ENCODE measurements around the gene MYO1E.
A peak's percentile ranks its signal among the peaks of the same experiment; 100 is the strongest.

Gene MYO1E

GRCh38 chr15:59194639-59195325 is 177.9 kb downstream of the MYO1E start:
- no peak overlapping the region for H3K4me3 ChIP-seq (ENCODE audit: low read length)
- DNase-seq (ENCODE audit: low read depth): no peak
- TF ChIP-seq CTCF (IDR thresholded peaks at IDR 0.05; ENCODE audit: insufficient read depth, low read depth, low read length, missing control alignments): no peak

GRCh38 chr15:59191855-59192237 is 180.8 kb downstream of the MYO1E start:
- peak; percentile 98 for DNase-seq (ENCODE audit: low read depth)
- no peak overlapping the region for H3K4me3 ChIP-seq (ENCODE audit: low read length)
- TF ChIP-seq CTCF (IDR thresholded peaks at IDR 0.05; ENCODE audit: insufficient read depth, low read depth, low read length, missing control alignments): no peak

- H3K4me3 ChIP-seq (ENCODE audit: low read length): no peak overlapping the region
- no peak for DNase-seq (ENCODE audit: low read depth)
- no peak for TF ChIP-seq CTCF (IDR thresholded peaks at IDR 0.05; ENCODE audit: insufficient read depth, low read depth, low read length, missing control alignments)
Measured at GRCh38 chr15:59190291-59190690, 182.4 kb downstream of the MYO1E start.

- TF ChIP-seq CTCF (IDR thresholded peaks at IDR 0.05; ENCODE audit: insufficient read depth, low read depth, low read length, missing control alignments): no peak
- no peak for DNase-seq (ENCODE audit: low read depth)
Measured at GRCh38 chr15:59189241-59189640, 183.4 kb downstream of the MYO1E start.

GRCh38 chr15:59186501-59186900 is 186.2 kb downstream of the MYO1E start:
- no peak for DNase-seq (ENCODE audit: low read depth)
- H3K4me3 ChIP-seq (ENCODE audit: low read length): no peak overlapping the region
- TF ChIP-seq CTCF (IDR thresholded peaks at IDR 0.05; ENCODE audit: insufficient read depth, low read depth, low read length, missing control alignments): no peak

More at GRCh38 chr15:59189241-59189640, 183.4 kb downstream of the MYO1E start:
- H3K4me3 ChIP-seq (ENCODE audit: low read length): no peak overlapping the region

GRCh38 chr15:59185725-59186124 is 186.9 kb downstream of the MYO1E start:
- H3K4me3 ChIP-seq (ENCODE audit: low read length): no peak overlapping the region
- peak; percentile 17 for TF ChIP-seq CTCF (IDR thresholded peaks at IDR 0.05; ENCODE audit: insufficient read depth, low read depth, low read length, missing control alignments)
- DNase-seq (ENCODE audit: low read depth): no peak

Measured in epithelial cell of esophagus (primary cell).